ENCODE data around the gene BMPER. TPM values are rescaled to one million over a fixed set of nuclear protein-coding genes. Genes with fewer than 3 reads are reported as not detected.

The BMPER gene
- total RNA-seq, 4 donors from 2014 or later, result 1.0 to 22.5 (median 12.0) TPM

DNA sequence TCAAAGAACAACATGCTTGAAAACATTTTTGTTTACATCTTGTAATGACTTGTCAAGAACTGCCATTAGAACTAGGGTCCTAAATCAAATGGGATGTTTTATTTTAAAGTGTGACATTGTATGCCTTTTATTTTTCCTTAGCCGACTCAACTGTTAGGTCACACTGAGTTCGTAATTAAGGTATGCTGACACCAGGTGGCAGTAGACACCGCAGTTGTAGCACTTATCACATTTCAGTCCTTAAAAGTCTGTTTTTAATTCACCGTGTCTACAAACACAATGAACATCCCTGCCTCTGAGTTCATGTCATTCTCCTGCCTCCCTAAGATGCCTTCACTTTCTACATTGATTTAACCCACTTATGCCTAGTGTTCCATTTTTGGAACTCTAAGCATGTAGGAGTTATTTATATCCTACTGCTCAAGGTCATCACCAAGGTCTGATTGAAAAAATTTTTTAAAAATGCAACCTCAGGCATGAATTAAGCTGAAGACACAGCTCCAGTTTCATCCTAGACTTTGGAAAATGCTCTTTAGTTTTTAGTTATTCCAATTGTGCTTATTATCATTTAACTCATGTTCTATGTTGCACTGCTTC, 186.1 kb downstream of the BMPER start:
- no peak for TF ChIP-seq POLR2A (IDR thresholded peaks at IDR 0.05)
- peak in 3 of 4 experiments; percentile 29 to 40 (median 38) for TF ChIP-seq CTCF (IDR thresholded peaks at IDR 0.05)
- no peaks in the 10 kb centered on the region for H3K27me3 ChIP-seq
- no peak overlapping the region for H3K27ac ChIP-seq
- ATAC-seq, result no peak
- H3K4me1 ChIP-seq, result peaks cover 0 to 16% (median 0%) of the 10 kb centered on the region in 3 donors
- H3K4me3 ChIP-seq, result no peak overlapping the region
- no peaks in the 10 kb centered on the region for H3K9me3 ChIP-seq
- no peaks in the 10 kb centered on the region for H3K36me3 ChIP-seq
- 39 to 56% methylated on average over 4 of the region's 4 CpGs for WGBS, 2 donors (ENCODE audit: low coverage in 1 of 2)

DNA sequence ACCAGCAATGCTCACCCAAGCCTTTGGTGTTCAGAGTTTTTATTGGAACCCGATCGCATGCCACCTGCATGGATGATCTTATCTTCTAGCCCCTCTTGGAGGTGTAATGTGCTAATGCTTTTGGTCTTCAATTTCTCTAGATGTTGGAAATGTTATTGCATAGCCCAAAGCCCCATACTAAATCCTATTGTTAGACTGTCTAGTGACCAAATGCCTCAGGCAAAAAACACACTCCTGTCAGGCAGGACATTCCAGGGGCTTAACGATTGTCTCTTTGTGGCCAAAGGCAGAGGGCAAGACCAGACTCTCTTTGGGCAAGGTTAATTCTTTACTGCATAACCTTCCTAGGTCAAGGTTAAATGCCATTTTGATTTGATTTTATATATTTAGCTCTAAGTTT, 187.9 kb downstream of the BMPER start:
- Histone ChIP-seq H3K27ac (no peak overlapping the region), H3K27me3 (no peaks in the 10 kb centered on the region), H3K4me3 (no peak overlapping the region), H3K36me3 (no peaks in the 10 kb centered on the region), H3K9me3 (no peaks in the 10 kb centered on the region), H3K4me1 (peaks cover 0 to 26% (median 0%) of the 10 kb centered on the region in 3 donors)
- ATAC-seq, result no peak
- TF ChIP-seq POLR2A (IDR thresholded peaks at IDR 0.05) (no peak), POLR2AphosphoS5 (IDR thresholded peaks at IDR 0.05) (no peak), EP300 (IDR thresholded peaks at IDR 0.05) (no peak), CTCF (IDR thresholded peaks at IDR 0.05) (no peak)
- 84 to 96% methylated on average over 3 of the region's 3 CpGs for WGBS, 2 donors (ENCODE audit: low coverage in 1 of 2)

DNA sequence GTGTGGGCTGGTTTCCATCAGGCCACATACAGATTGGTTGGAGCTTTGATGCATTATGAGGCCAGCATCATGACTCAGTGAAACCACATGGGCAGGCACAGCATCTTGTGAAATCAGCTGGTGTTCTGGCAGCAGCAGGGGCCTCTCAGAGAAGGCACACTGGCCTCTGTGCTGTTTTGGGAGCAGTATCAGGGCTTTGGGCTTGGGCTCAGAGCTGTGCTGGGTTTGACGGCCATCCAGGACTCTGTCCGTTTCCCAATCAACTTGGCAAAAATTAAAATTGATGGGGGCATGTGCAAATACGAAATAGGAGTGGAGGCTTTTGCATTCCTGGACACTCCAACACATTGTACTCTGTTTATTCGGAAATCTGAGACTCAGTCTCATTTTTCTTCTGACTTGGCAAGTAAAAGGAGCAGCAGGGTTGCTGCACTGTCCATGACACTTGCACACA, 190.9 kb downstream of the BMPER start:
- TF ChIP-seq POLR2A (IDR thresholded peaks at IDR 0.05) (no peak), POLR2AphosphoS5 (IDR thresholded peaks at IDR 0.05) (peak; percentile 66), CTCF (IDR thresholded peaks at IDR 0.05) (no peak)
- Histone ChIP-seq H3K36me3 (no peaks in the 10 kb centered on the region), H3K9me3 (no peaks in the 10 kb centered on the region), H3K27ac (peak overlapping the region in 2 of 4 donors; percentile 61 to 62), H3K4me1 (peaks cover 0 to 26% (median 0%) of the 10 kb centered on the region in 3 donors), H3K27me3 (no peaks in the 10 kb centered on the region), H3K4me3 (no peak overlapping the region)
- 24 to 29% methylated on average over 2 to 4 of the region's 4 CpGs for WGBS, 2 donors (ENCODE audit: low coverage in 1 of 2)
- ATAC-seq, result peak; percentile 97

DNA sequence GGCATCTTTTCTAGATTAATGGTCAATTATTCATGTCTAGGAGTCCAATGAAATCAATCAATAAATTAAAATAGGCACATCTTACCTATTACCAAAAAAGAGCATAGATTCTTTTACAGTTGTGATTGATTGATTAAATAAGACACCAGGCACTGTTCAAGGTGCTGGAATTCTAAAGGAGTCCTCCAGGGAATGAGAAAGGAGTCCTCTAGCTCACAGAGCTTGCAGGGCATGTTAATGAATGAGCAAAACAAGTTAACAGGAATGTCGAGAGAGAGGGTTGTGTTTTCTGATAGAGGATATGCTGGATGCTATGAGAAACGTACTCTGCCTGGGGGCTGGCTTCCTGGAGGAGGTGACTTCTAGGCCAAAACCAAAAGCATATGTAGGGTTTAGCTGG, 191.4 kb downstream of the BMPER start:
- WGBS, 2 donors (ENCODE audit: low coverage in 1 of 2), result 41 to 45% methylated on average over 2 of the region's 2 CpGs
- no peak for TF ChIP-seq CTCF (IDR thresholded peaks at IDR 0.05)
- TF ChIP-seq POLR2A (IDR thresholded peaks at IDR 0.05), result no peak
- TF ChIP-seq EP300 (IDR thresholded peaks at IDR 0.05), result no peak
- TF ChIP-seq POLR2AphosphoS5 (IDR thresholded peaks at IDR 0.05), result no peak
- no peaks in the 10 kb centered on the region for H3K36me3 ChIP-seq

DNA sequence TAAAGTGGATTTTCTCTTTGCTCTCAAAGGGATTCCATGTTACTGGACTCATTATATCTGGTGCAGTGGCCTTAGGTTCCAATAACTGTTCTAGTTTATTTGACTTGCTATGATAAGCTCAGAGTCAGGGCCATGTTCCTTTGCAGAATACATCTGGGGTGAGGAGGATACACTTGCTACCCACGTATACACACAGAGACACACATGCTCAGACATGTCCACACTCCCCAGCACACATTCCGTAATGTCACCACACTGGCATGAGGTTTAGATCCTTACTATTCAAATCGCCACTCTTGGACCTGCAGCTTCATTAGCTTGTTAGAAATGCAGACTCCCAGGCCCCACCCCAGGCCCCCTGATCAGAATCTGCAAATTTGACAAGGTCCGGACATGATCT, 195.3 kb downstream of the BMPER start:
- no peak for TF ChIP-seq POLR2A (IDR thresholded peaks at IDR 0.05)
- no peak for TF ChIP-seq EP300 (IDR thresholded peaks at IDR 0.05)
- no peak for TF ChIP-seq POLR2AphosphoS5 (IDR thresholded peaks at IDR 0.05)
- no peak for TF ChIP-seq CTCF (IDR thresholded peaks at IDR 0.05)
- no peak overlapping the region for H3K4me3 ChIP-seq
- no peak for ATAC-seq
- no peaks in the 10 kb centered on the region for H3K36me3 ChIP-seq
- no peaks in the 10 kb centered on the region for H3K9me3 ChIP-seq
- H3K27ac ChIP-seq, result no peak overlapping the region
- no peaks in the 10 kb centered on the region for H3K27me3 ChIP-seq
- H3K4me1 ChIP-seq, result peaks cover 0 to 18% (median 0%) of the 10 kb centered on the region in 3 donors
- WGBS, 2 donors (ENCODE audit: low coverage in 1 of 2), result 86 to 89% methylated on average over 4 of the region's 4 CpGs

More for the DNA sequence above, 191.4 kb downstream of the BMPER start:
- peaks cover 0 to 23% (median 0%) of the 10 kb centered on the region in 3 donors for H3K4me1 ChIP-seq
- peak overlapping the region in 2 of 4 donors; percentile 10 to 61 for H3K27ac ChIP-seq
- H3K27me3 ChIP-seq, result no peaks in the 10 kb centered on the region
- no peaks in the 10 kb centered on the region for H3K9me3 ChIP-seq
- H3K4me3 ChIP-seq, result no peak overlapping the region
- ATAC-seq, result no peak
